HEK293 (cell line): ENCODE results near the gene REEP2.

Source experiments
- GFI1B ChIP-seq: fragments of 450-650 bp; formaldehyde crosslinking; IDR thresholded peaks from 2 replicates; pipeline ENCODE4 v1.5.1; 2016; ENCODE audit warnings: missing biosample characterization, missing genetic modification characterization
- GLIS1 ChIP-seq: fragments of 450-650 bp; formaldehyde crosslinking; IDR thresholded peaks from 2 replicates; pipeline ENCODE4 v1.5.1; 2016; ENCODE audit warnings: missing biosample characterization, missing genetic modification characterization
- GLIS2 ChIP-seq: fragments of 450-650 bp; formaldehyde crosslinking; IDR thresholded peaks from 2 replicates; pipeline ENCODE4 v1.5.1; 2016; ENCODE audit warnings: missing biosample characterization, missing genetic modification characterization
- KLF16 ChIP-seq: fragments of 450-650 bp; formaldehyde crosslinking; IDR thresholded peaks from 2 replicates; pipeline ENCODE4 v1.5.1; 2017; ENCODE audit warnings: missing biosample characterization, missing genetic modification characterization
- KLF9 ChIP-seq: fragments of 450-650 bp; formaldehyde crosslinking; IDR thresholded peaks from 2 replicates; pipeline ENCODE4 v1.5.1; 2016; ENCODE audit warnings: missing biosample characterization, missing genetic modification characterization, low read depth
- MEIS1 ChIP-seq: sonication (generic); formaldehyde crosslinking; IDR thresholded peaks from 2 replicates; pipeline ENCODE4 v1.8.1; 2022; ENCODE audit warnings: missing genetic modification reagents, mild to moderate bottlenecking, borderline replicate concordance
- PBX3 ChIP-seq: sonication (generic); formaldehyde crosslinking; IDR thresholded peaks from 2 replicates; pipeline ENCODE4 v1.8.1; 2022; ENCODE audit warnings: mild to moderate bottlenecking, moderate library complexity, missing genetic modification reagents
- PRDM4 ChIP-seq: fragments of 450-650 bp; formaldehyde crosslinking; IDR thresholded peaks from 2 replicates; pipeline ENCODE4 v1.5.1; 2017; ENCODE audit warnings: missing biosample characterization, missing genetic modification characterization
- REPIN1 ChIP-seq: fragments of 450-650 bp; formaldehyde crosslinking; IDR thresholded peaks from 2 replicates; pipeline ENCODE4 v1.5.1; 2017; ENCODE audit warnings: missing biosample characterization, missing genetic modification characterization, low read depth
- YY1 ChIP-seq: fragments of 450-650 bp; formaldehyde crosslinking; IDR thresholded peaks from 2 replicates; pipeline ENCODE4 v1.5.1; 2018; ENCODE audit warnings: missing biosample characterization, missing genetic modification characterization
- ZBTB20 ChIP-seq: fragments of 450-650 bp; formaldehyde crosslinking; IDR thresholded peaks from 2 replicates; pipeline ENCODE4 v1.5.1; 2016; ENCODE audit warnings: missing biosample characterization, missing genetic modification characterization
- ZBTB21 ChIP-seq: fragments of 450-650 bp; formaldehyde crosslinking; IDR thresholded peaks from 2 replicates; pipeline ENCODE4 v1.5.1; 2017; ENCODE audit warnings: missing biosample characterization, missing genetic modification characterization
- ZBTB48 ChIP-seq: fragments of 450-650 bp; formaldehyde crosslinking; IDR thresholded peaks from 2 replicates; pipeline ENCODE4 v1.5.1; 2016; ENCODE audit warnings: missing biosample characterization, missing genetic modification characterization
- ZIC2 ChIP-seq: fragments of 450-650 bp; formaldehyde crosslinking; IDR thresholded peaks from 2 replicates; pipeline ENCODE4 v1.5.1; 2016; ENCODE audit warnings: missing biosample characterization, missing genetic modification characterization
- ZNF112 ChIP-seq: fragments of 450-650 bp; formaldehyde crosslinking; IDR thresholded peaks from 2 replicates; pipeline ENCODE4 v1.5.0; 2017; ENCODE audit warnings: missing biosample characterization, missing genetic modification characterization
- ZNF169 ChIP-seq: fragments of 450-650 bp; formaldehyde crosslinking; IDR thresholded peaks from 2 replicates; pipeline ENCODE4 v1.5.1; 2016; ENCODE audit warnings: missing biosample characterization, missing genetic modification characterization
- ZNF2 ChIP-seq: fragments of 450-650 bp; formaldehyde crosslinking; IDR thresholded peaks from 2 replicates; pipeline ENCODE4 v1.5.1; 2016; ENCODE audit warnings: missing biosample characterization, missing genetic modification characterization
- ZNF211 ChIP-seq: fragments of 450-650 bp; formaldehyde crosslinking; IDR thresholded peaks from 2 replicates; pipeline ENCODE4 v1.5.1; 2016; ENCODE audit warnings: low read depth, missing biosample characterization, missing genetic modification characterization
- ZNF24 ChIP-seq: fragments of 450-650 bp; formaldehyde crosslinking; IDR thresholded peaks from 2 replicates; pipeline ENCODE4 v1.5.1; 2016; ENCODE audit warnings: missing biosample characterization, missing genetic modification characterization
- ZNF366 ChIP-seq: fragments of 450-650 bp; formaldehyde crosslinking; conservative IDR thresholded peaks from 2 replicates; pipeline ENCODE4 v1.5.1; 2016; ENCODE audit warnings: missing biosample characterization, missing genetic modification characterization
- ZNF433 ChIP-seq: fragments of 450-650 bp; formaldehyde crosslinking; IDR thresholded peaks from 2 replicates; pipeline ENCODE4 v1.5.1; 2016; ENCODE audit warnings: missing biosample characterization, missing genetic modification characterization, low read depth
- ZNF510 ChIP-seq: fragments of 450-650 bp; formaldehyde crosslinking; IDR thresholded peaks from 2 replicates; pipeline ENCODE4 v1.5.1; 2018; ENCODE audit warnings: mild to moderate bottlenecking, missing genetic modification characterization, missing biosample characterization; ENCODE audit not compliant: insufficient replicate concordance
- ZNF518A ChIP-seq: fragments of 450-650 bp; formaldehyde crosslinking; conservative IDR thresholded peaks from 2 replicates; pipeline ENCODE4 v1.5.1; 2016; ENCODE audit warnings: low read depth, missing biosample characterization, missing genetic modification characterization
- ZNF529 ChIP-seq: fragments of 450-650 bp; formaldehyde crosslinking; IDR thresholded peaks from 2 replicates; pipeline ENCODE4 v1.5.1; 2017; ENCODE audit warnings: missing genetic modification characterization, missing biosample characterization; ENCODE audit not compliant: insufficient replicate concordance
- ZNF580 ChIP-seq: fragments of 450-650 bp; formaldehyde crosslinking; IDR thresholded peaks from 2 replicates; pipeline ENCODE4 v1.5.1; 2016; ENCODE audit warnings: missing biosample characterization, missing genetic modification characterization
- ZNF600 ChIP-seq: fragments of 450-650 bp; formaldehyde crosslinking; IDR thresholded peaks from 2 replicates; pipeline ENCODE4 v1.5.1; 2016; ENCODE audit warnings: missing biosample characterization, missing genetic modification characterization
- ZNF610 ChIP-seq: fragments of 450-650 bp; formaldehyde crosslinking; IDR thresholded peaks from 2 replicates; pipeline ENCODE4 v1.5.1; 2016; ENCODE audit warnings: missing biosample characterization, missing genetic modification characterization, borderline replicate concordance
- ZNF624 ChIP-seq: fragments of 450-650 bp; formaldehyde crosslinking; IDR thresholded peaks from 2 replicates; pipeline ENCODE4 v1.5.1; 2017; ENCODE audit warnings: missing biosample characterization, missing genetic modification characterization
- ZNF776 ChIP-seq: fragments of 450-650 bp; formaldehyde crosslinking; IDR thresholded peaks from 2 replicates; pipeline ENCODE4 v1.5.0; 2017; ENCODE audit warnings: missing biosample characterization, missing genetic modification characterization, borderline replicate concordance
- ZSCAN18 ChIP-seq: fragments of 450-650 bp; formaldehyde crosslinking; IDR thresholded peaks from 2 replicates; pipeline ENCODE4 v1.5.1; 2016; ENCODE audit warnings: missing biosample characterization, missing genetic modification characterization

The REEP2 gene

GRCh38 chr5:138448481-138449398, 9.9 kb downstream of the REEP2 start (continued):
- TF ChIP-seq ZNF518A (tag by site-specific recombination), result no peak; the same call in 1 of the 2 replicates
- no peak for TF ChIP-seq ZSCAN18
- TF ChIP-seq ZBTB20 (tag by site-specific recombination), result peak; percentile 92
- TF ChIP-seq PRDM4, result no peak
- TF ChIP-seq ZNF580, result no peak
- TF ChIP-seq ZNF112 (tag by site-specific recombination), result no peak
- TF ChIP-seq GFI1B (tag by site-specific recombination), result 0 out of 2 replicates have a peak, but pooled peaks have one; percentile 25
- TF ChIP-seq REPIN1 (tag by site-specific recombination), result no peak
- peak; percentile 72 for TF ChIP-seq GLIS1 (tag by site-specific recombination)
- TF ChIP-seq ZNF510 (tag by site-specific recombination), result no peak
- 0 out of 2 replicates have a peak, but pooled peaks have one; percentile 23 for TF ChIP-seq GLIS2 (tag by site-specific recombination)
- peak; percentile 26 for TF ChIP-seq ZNF600 (tag by site-specific recombination)
- no peak for TF ChIP-seq ZNF24 (tag by site-specific recombination)
- TF ChIP-seq MEIS1 (CRISPR knock-in tag), result no peak
- 0 out of 2 replicates have a peak, but pooled peaks have one; percentile 9 for TF ChIP-seq ZNF624
- no peak for TF ChIP-seq YY1
- no peak for TF ChIP-seq ZNF529
- TF ChIP-seq ZNF169 (tag by site-specific recombination), result no peak
- no peak for TF ChIP-seq ZNF211
- TF ChIP-seq KLF9 (tag by site-specific recombination), result no peak
- no peak for TF ChIP-seq ZNF776 (tag by site-specific recombination)
- TF ChIP-seq ZNF610 (tag by site-specific recombination), result no peak
- TF ChIP-seq ZNF433 (tag by site-specific recombination), result no peak
- 0 out of 2 replicates have a peak, but pooled peaks have one; percentile 20 for TF ChIP-seq ZNF2 (tag by site-specific recombination)
- peak; percentile 86 for TF ChIP-seq ZIC2 (tag by site-specific recombination)
- no peak for TF ChIP-seq PBX3 (CRISPR knock-in tag)
- no peak for TF ChIP-seq KLF16 (tag by site-specific recombination)
- TF ChIP-seq ZBTB21 (tag by site-specific recombination), result no peak
- peak; percentile 75 for TF ChIP-seq ZNF366
- TF ChIP-seq ZBTB48 (tag by site-specific recombination), result no peak; the same call in 1 of the 2 replicates
